ENCODE data around the gene MAGEA11.
"Not testable (repeated sequence)": the region's sequence is repeated elsewhere in the genome, so short reads cannot be mapped to it uniquely, and the experiment has no call there.

The MAGEA11 gene

DNA sequence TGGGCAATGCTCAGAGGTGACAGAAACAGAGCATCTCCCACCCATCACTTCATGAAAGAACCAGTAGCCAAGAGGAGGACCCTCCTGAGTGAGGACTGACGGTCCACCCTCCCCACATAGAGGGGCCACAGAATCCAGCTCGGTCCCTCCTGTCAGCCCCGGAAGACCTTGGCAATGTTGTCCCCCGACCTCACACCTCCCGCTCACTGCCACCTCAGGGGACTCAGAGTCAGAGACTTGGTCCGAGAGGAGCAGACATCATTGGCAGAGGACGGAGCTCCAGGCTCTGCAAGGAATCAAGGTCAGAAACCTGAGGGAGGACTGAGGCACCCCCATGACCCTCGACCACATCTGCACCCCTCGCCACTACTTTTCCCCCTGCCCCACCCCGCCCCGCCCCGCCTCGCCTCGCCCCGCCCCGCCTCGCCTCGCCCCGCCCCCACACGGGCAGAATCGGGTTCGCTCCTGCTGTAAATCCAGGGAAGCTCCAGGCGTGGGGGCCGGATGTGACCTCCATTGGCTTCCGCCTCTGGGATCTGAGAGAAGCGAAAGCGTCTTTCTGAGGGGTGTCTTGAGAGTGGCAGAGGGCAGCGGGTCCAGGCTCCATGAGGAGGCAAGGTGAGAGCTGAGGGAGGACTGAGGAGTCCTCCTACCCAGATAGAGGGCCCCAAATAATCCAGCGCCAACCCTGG lies at the start of gene MAGEA11:
Gene MAGEA11 (plus strand): TSS at position 516 of the 692 bp plus-strand sequence. CDS start 1,100 bp downstream, outside the sequence.
- DNase-seq (ENCODE audit: low read depth): no peak

GRCh38 chrX:149675088-149675487 lies 36.8 kb upstream of the MAGEA11 start:
- DNase-seq (ENCODE audit: low read depth): not testable (repeated sequence)

DNA sequence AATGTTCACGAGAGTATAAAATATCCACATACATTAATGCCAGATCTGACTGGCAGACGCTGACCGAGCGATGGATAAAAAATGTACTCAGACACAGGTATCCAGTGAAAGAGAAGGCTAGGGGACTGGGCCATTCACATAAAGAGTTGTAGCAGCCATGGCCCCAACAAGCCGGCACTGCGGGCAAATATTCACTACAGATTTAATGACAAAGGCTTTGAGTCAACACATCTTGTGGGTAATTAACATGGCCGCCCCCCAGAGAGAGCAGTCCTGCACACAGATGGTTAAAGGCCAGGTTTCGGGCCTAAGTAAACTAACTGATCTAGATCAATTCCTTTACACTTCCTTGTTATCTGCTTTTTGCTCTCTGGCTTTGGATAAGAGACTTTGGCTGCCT lies 36.3 kb upstream of the MAGEA11 start:
- not testable (repeated sequence) for DNase-seq (ENCODE audit: low read depth)

- DNase-seq (ENCODE audit: low read depth): not testable (repeated sequence)
Observed at GRCh38 chrX:149679164-149679678, 32.6 kb upstream of the MAGEA11 start.

DNA sequence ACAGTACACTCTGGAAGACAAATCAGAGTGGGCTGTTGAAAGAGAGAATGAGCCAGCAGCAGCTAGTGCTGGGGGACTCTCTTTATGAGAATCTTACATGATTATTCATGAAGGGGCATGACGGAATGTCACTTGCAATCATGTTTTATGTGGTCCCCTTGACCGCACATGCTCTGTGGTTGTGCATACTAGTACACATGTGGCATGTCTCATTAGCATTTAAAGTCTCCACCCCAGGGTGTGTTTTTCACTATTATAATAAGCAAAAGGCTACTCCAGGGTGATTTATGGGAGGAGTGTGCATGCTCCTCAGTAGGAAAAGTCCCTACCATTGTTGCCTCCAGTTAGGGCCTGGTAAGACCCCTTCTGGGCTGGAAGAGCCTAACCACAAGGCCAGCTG lies 30.7 kb upstream of the MAGEA11 start:
- no peak for DNase-seq (ENCODE audit: low read depth)

DNA sequence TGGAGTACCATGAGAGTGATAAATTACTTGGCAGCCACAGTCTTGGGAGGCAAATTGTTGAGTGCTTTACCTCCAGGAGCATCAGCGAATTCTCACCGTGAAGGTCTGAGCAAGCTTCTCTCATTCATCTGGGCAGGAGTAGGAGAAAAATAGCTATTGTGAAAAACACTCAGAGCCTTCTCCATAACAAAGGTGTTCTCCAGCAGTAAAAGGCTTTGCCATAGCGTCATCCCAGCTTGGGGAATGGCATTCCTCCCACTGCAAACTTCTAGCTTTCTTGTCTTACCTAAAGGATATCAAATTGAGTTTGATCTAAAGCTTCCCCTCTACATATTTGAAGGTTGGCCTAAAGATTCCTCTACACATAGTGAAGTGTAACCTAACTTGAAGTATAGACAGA lies 29.8 kb upstream of the MAGEA11 start:
- DNase-seq (ENCODE audit: low read depth): no peak

GRCh38 chrX:149682956-149683947 lies 28.6 kb upstream of the MAGEA11 start:
- DNase-seq (ENCODE audit: low read depth): no peak

- no peak for DNase-seq (ENCODE audit: low read depth)
Observed at GRCh38 chrX:149683966-149684730, 27.7 kb upstream of the MAGEA11 start.

DNA sequence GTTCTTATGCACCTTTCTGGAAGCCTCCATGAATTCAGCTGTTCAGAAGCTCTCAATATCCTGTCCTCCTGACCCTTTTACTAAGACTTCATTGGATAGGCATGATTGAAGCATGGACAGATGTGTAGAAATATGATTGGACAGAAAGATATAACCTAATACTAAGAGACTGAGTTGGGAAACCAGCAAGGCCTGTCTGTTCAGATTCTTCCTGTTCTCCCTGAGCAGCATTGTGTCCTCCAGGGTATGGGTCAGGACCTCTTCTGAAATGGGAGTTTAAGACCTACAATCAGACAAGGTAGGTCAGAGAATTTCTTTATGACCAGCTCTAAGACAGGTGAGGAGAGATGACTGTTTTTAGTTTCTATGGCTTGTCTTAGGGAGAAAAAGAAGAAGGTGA lies 23.9 kb upstream of the MAGEA11 start:
- no peak for DNase-seq (ENCODE audit: low read depth)

DNA sequence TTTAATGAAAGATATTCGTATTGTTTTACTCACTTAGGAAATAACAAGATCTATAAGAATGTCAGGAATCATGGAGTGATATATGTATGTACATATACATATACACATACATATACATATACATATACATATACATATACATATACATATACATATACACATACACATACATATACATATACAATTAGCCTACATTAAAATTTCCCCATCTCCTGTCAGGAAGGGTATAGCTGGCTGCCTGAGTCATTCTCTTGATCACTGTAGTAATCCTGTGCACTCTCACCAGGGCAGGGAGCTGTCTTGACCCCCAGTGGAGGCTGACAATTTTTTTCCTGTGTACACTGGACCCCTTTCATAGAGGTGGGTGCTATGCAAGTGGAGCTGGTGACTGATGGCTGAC lies 23.3 kb upstream of the MAGEA11 start:
- no peak for DNase-seq (ENCODE audit: low read depth)

- DNase-seq (ENCODE audit: low read depth): no peak
Observed at GRCh38 chrX:149691794-149692193, 20.1 kb upstream of the MAGEA11 start.

DNA sequence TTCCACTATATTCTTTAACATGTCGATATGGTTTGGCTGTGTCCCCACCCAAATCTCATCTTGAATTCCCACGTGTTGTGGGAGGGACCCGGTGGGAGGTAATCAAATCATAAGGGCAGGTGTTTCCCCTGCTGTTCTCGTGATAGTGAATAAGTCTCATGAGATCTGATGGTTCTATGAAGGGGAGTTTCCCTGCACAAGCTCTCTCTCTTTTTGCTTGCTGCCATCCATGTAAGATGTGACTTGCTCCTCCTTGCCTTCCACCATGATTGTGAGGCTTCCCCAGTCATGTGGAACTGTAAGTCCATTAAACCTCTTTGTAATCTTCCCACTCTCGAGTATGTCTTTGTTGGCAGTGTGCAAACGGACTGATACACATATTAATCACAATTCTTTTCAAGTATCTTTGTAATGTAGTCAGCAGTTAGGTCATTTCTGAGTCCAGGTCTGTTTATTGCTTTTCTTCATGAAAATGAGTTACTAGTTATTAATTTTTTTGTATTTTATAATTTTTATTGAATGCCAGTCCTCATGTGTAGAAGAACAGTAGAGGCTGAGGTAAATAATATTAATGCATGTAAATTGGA lies 19.1 kb upstream of the MAGEA11 start:
- DNase-seq (ENCODE audit: low read depth): not testable (repeated sequence)

DNA sequence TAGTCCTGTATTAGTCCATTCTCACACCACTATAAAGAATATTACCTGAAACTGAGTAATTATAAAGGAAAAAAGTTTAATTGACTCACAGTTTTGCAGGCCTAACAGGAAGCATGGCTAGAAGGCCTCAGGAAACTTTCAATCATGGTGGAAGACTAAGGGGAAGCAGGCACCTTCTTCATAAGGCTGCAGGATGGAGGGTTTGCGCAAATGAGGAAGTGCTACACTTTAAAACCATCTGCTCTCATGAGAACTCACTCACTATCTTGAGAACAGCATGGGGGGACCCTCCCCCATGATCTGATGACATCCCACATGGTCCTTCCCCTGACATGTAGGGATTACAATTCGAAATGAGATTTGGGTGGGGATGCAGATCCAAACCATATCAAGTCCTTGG lies 12.1 kb upstream of the MAGEA11 start:
- no peak for DNase-seq (ENCODE audit: low read depth)

- no peak for DNase-seq (ENCODE audit: low read depth)
Observed at GRCh38 chrX:149704664-149705063, 7.2 kb upstream of the MAGEA11 start.

GRCh38 chrX:149707147-149707901 lies 4.5 kb upstream of the MAGEA11 start:
- DNase-seq (ENCODE audit: low read depth): no peak

DNA sequence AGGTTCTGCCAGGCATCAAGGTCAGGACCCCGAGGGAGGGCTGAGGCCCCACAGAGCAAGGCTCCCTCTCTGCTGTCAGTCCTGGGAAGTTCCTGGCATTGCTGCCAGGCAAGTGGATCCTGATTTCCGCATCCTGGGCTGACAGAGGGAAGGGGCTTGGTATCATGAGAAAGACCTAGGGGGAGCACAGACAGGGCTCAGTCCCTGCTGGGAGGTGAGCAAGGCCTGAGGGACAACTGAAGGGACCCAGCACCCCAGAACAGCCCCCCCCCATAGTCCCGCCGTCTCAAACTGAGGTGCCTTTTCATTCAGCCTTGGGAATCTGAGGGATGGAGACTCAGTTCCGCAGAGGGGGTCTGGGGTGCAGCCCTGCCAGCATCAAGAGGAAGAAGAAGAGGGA lies 971 bp downstream of the MAGEA11 start:
- DNase-seq (ENCODE audit: low read depth): no peak

- no peak for DNase-seq (ENCODE audit: low read depth)
Observed at GRCh38 chrX:149713279-149714050, 1.6 kb downstream of the MAGEA11 start.

GRCh38 chrX:149715468-149715867 lies 3.6 kb downstream of the MAGEA11 start:
- no peak for DNase-seq (ENCODE audit: low read depth)

DNA sequence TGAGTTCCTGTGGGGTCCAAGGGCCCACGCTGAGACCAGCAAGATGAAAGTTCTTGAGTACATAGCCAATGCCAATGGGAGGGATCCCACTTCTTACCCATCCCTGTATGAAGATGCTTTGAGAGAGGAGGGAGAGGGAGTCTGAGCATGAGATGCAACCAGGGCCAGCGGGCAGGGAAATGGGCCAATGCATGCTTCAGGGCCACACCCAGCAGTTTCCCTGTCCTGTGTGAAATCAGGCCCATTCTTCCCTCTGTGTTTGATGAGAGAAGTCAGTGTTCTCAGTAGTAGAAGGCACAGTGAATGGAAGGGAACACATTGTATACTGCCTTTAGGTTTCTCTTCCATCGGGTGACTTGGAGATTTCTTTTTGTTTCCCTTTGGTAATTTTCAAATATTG lies 4.8 kb downstream of the MAGEA11 start:
- DNase-seq (ENCODE audit: low read depth): no peak

DNA sequence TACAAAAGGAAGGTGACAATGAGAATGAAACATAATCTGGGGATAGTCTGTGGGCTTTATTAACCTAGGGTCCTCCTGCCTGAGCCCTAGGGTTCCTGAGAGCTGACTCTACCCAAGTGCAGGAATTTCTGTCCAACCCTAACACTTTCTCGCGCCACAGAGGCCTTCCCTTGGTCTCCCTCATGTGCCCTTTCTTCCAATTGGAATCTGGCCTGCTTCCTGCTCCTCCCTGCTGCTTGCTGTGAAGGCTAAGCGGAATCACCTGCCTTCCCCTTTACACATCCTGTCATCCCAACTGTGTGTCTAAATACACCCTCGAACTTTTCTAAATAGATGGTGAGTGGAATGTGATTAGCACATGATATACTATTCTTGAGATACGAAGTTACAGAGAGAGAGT lies 5.9 kb downstream of the MAGEA11 start:
- no peak for DNase-seq (ENCODE audit: low read depth)

Data from stimulated activated CD4-positive, alpha-beta T cell treated with anti-CD3 and anti-CD28 coated beads, Interleukin-2, amount 100 ng/mL, for 4 hours (primary cell).